Measurements from ENCODE around the gene CTSA. TPM values are rescaled to one million over a fixed set of nuclear protein-coding genes. Genes with fewer than 3 reads are reported as not detected.

CTSA gene
- total and polyA plus RNA-seq, 9 of the 15 experiments (the other 6 are each of a cell fraction or from before 2014, with no cell fraction given) = 8.8 to 61.7 (median 28.3) TPM

DNA sequence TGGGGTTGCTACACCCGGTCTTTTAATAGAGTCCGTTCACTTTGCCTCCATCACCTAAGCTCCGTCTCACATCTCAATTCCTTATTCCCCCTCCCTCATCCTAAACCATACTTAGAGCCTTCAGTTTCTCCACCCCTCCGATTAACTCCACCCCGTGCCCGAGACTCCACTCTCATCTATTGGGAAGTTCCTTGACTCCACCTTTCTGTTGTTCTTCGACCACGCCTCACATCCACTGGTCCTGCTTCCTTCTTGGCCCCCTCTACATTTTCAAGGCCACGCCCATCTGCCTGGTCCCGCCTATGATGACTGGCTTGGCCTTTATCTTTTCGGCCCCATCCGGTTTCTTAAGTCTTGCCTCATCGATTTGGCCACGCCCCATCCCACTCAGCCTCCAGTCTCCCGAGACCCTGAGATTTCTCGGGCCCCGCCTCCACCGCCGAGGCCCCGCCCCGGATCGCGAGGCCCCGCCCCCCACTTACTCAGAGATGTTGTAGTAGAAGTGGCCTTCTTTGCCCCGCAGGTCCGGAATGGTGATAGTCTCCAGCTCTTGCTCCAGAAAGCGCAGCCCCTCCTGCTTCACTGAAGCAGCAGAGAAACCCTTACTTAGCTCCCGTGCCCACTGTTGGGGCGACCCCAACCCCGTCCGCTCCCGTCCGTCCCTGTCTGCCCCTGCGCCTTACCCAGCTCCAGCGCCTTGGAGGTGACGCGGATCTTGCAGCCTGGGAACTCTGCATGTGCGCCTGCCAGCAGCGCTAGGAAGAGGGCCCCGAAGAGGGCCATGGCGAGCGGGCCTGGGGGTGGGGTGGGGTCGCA, 19.7 kb downstream of the CTSA start (continued):
- TF ChIP-seq MYC (IDR thresholded peaks at IDR 0.05; ENCODE audit: low read depth, low read length) (peak; percentile 55), MYC (CRISPR knock-in tag; IDR thresholded peaks at IDR 0.05; ENCODE audit: borderline replicate concordance, low read depth) (no peak), ZNF232 (CRISPR knock-in tag; IDR thresholded peaks at IDR 0.05) (no peak), NR4A1 (CRISPR knock-in tag; IDR thresholded peaks at IDR 0.05) (no peak), NR4A1 (tag; IDR thresholded peaks at IDR 0.05) (no peak), TCFL5 (CRISPR knock-in tag; conservative IDR thresholded peaks at IDR 0.05) (no peak), KDM2B (CRISPR knock-in tag; IDR thresholded peaks at IDR 0.05) (no peak), ZNF121 (CRISPR knock-in tag; conservative IDR thresholded peaks at IDR 0.05) (no peak), BMI1 (IDR thresholded peaks at IDR 0.05; ENCODE audit: low read length) (no peak), ZNF785 (CRISPR knock-in tag; IDR thresholded peaks at IDR 0.05) (no peak), SIN3A (IDR thresholded peaks at IDR 0.05; ENCODE audit: borderline replicate concordance in 2 of 2, control insufficient read depth in 1 of 2, low read depth in 2 of 2, low read length in 2 of 2) (no peak), PHB (CRISPR knock-in tag; IDR thresholded peaks at IDR 0.05) (no peak)
- TF ChIP-seq, protein P1, sequence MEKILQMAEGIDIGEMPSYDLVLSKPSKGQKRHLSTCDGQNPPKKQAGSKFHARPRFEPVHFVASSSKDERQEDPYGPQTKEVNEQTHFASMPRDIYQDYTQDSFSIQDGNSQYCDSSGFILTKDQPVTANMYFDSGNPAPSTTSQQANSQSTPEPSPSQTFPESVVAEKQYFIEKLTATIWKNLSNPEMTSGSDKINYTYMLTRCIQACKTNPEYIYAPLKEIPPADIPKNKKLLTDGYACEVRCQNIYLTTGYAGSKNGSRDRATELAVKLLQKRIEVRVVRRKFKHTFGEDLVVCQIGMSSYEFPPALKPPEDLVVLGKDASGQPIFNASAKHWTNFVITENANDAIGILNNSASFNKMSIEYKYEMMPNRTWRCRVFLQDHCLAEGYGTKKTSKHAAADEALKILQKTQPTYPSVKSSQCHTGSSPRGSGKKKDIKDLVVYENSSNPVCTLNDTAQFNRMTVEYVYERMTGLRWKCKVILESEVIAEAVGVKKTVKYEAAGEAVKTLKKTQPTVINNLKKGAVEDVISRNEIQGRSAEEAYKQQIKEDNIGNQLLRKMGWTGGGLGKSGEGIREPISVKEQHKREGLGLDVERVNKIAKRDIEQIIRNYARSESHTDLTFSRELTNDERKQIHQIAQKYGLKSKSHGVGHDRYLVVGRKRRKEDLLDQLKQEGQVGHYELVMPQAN (IDR thresholded peaks at IDR 0.05; ENCODE audit: borderline replicate concordance) = no peak; the same call in 1 of the 2 replicates
- TF ChIP-seq, protein P2, sequence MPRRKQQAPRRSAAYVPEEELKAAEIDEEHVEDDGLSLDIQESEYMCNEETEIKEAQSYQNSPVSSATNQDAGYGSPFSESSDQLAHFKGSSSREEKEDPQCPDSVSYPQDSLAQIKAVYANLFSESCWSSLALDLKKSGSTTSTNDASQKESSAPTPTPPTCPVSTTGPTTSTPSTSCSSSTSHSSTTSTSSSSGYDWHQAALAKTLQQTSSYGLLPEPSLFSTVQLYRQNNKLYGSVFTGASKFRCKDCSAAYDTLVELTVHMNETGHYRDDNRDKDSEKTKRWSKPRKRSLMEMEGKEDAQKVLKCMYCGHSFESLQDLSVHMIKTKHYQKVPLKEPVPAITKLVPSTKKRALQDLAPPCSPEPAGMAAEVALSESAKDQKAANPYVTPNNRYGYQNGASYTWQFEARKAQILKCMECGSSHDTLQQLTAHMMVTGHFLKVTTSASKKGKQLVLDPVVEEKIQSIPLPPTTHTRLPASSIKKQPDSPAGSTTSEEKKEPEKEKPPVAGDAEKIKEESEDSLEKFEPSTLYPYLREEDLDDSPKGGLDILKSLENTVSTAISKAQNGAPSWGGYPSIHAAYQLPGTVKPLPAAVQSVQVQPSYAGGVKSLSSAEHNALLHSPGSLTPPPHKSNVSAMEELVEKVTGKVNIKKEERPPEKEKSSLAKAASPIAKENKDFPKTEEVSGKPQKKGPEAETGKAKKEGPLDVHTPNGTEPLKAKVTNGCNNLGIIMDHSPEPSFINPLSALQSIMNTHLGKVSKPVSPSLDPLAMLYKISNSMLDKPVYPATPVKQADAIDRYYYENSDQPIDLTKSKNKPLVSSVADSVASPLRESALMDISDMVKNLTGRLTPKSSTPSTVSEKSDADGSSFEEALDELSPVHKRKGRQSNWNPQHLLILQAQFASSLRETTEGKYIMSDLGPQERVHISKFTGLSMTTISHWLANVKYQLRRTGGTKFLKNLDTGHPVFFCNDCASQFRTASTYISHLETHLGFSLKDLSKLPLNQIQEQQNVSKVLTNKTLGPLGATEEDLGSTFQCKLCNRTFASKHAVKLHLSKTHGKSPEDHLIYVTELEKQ (CRISPR knock-in tag; IDR thresholded peaks at IDR 0.05) = no peak
- TF ChIP-seq, protein P3, sequence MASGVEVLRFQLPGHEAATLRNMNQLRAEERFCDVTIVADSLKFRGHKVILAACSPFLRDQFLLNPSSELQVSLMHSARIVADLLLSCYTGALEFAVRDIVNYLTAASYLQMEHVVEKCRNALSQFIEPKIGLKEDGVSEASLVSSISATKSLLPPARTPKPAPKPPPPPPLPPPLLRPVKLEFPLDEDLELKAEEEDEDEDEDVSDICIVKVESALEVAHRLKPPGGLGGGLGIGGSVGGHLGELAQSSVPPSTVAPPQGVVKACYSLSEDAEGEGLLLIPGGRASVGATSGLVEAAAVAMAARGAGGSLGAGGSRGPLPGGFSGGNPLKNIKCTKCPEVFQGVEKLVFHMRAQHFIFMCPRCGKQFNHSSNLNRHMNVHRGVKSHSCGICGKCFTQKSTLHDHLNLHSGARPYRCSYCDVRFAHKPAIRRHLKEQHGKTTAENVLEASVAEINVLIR (CRISPR knock-in tag; IDR thresholded peaks at IDR 0.05) = no peak
- TF ChIP-seq, protein P4, sequence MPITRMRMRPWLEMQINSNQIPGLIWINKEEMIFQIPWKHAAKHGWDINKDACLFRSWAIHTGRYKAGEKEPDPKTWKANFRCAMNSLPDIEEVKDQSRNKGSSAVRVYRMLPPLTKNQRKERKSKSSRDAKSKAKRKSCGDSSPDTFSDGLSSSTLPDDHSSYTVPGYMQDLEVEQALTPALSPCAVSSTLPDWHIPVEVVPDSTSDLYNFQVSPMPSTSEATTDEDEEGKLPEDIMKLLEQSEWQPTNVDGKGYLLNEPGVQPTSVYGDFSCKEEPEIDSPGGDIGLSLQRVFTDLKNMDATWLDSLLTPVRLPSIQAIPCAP (CRISPR knock-in tag; IDR thresholded peaks at IDR 0.05; ENCODE audit: borderline replicate concordance) = no peak
- TF ChIP-seq, protein P5, sequence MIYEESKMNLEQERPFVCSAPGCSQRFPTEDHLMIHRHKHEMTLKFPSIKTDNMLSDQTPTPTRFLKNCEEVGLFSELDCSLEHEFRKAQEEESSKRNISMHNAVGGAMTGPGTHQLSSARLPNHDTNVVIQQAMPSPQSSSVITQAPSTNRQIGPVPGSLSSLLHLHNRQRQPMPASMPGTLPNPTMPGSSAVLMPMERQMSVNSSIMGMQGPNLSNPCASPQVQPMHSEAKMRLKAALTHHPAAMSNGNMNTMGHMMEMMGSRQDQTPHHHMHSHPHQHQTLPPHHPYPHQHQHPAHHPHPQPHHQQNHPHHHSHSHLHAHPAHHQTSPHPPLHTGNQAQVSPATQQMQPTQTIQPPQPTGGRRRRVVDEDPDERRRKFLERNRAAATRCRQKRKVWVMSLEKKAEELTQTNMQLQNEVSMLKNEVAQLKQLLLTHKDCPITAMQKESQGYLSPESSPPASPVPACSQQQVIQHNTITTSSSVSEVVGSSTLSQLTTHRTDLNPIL (CRISPR knock-in tag; IDR thresholded peaks at IDR 0.05) = no peak

Measured in K562 (cell line).